ENCODE results near the gene ALDH16A1.
"Not testable (repeated sequence)": the region's sequence is repeated elsewhere in the genome, so short reads cannot be mapped to it uniquely, and the experiment has no call there.

ALDH16A1 gene

DNA sequence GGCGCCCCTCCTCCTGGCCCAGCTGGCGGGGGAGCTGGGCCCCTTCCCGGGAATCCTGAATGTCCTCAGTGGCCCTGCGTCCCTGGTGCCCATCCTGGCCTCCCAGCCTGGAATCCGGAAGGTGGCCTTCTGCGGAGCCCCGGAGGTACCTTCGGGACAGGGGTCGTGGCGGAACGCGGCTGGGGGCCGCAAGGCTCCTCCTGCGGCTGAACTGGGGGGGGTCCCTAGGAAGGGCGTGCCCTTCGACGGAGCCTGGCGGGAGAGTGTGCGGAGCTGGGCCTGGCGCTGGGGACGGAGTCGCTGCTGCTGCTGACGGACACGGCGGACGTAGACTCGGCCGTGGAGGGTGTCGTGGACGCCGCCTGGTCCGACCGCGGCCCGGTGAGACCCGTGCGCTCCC lies 8.6 kb downstream of the ALDH16A1 start:
- H3K4me1 Mint-ChIP-seq: peaks cover 7% of the 10 kb centered on the region
- H3K27me3 Mint-ChIP-seq: no peaks in the 10 kb centered on the region
- H3K4me3 Mint-ChIP-seq: no peak overlapping the region
- peaks cover 39% of the 10 kb centered on the region for H3K36me3 Mint-ChIP-seq
- peak; percentile 41 for ATAC-seq
- H3K27ac Mint-ChIP-seq: no peak overlapping the region
- no peaks in the 10 kb centered on the region for H3K9me3 Mint-ChIP-seq

DNA sequence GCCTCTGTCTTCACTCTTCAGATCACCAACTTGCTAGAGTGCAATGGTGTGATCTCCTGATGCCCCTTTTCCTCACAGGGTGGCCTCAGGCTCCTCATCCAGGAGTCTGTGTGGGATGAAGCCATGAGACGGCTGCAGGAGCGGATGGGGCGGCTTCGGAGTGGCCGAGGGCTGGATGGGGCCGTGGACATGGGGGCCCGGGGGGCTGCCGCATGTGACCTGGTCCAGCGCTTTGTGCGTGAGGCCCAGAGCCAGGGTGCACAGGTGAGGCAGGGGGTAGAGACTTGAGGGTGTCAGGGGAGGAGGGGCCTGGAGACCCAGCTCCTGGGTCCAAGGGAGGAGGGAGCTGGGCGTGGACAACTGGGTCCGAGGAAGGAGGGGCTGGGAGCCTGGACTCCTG lies 9.5 kb downstream of the ALDH16A1 start:
- Mint-ChIP-seq H3K9me3 (no peaks in the 10 kb centered on the region), H3K27ac (no peak overlapping the region), H3K4me3 (no peak overlapping the region), H3K27me3 (no peaks in the 10 kb centered on the region), H3K36me3 (peaks cover 32% of the 10 kb centered on the region), H3K4me1 (no peaks in the 10 kb centered on the region)
- no peak for ATAC-seq

DNA sequence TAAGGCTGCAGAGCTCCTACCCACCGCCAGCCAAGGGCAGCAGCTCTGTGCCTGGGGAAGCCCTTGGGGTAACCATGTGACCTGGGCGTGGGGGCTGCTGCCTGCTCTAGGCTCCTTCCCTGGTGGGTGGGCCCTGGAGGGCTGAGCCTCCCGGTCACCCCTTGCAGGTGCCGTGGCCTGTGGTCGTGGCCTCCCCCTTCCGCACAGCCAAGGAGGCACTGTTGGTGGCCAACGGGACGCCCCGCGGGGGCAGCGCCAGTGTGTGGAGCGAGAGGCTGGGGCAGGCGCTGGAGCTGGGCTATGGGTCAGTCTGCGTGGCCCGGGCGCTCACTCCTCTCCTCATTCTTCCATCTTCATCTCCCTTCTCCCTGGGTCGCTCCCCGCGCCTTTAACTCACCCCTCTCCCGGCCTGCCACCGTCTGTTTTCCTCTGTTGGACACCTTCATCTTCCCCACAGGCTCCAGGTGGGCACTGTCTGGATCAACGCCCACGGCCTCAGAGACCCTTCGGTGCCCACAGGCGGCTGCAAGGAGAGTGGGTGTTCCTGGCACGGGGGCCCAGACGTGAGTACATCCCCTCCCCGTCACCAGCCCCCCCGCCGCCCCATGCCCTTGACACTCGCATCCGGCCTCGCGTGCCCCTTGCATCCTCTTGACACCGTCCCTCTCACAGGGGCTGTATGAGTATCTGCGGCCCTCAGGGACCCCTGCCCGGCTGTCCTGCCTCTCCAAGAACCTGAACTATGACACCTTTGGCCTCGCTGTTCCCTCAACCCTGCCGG lies 11.1 kb downstream of the ALDH16A1 start:
- H3K36me3 Mint-ChIP-seq: peaks cover 39% of the 10 kb centered on the region
- ATAC-seq: no peak
- peaks cover 7% of the 10 kb centered on the region for H3K4me1 Mint-ChIP-seq
- no peaks in the 10 kb centered on the region for H3K27me3 Mint-ChIP-seq
- no peaks in the 10 kb centered on the region for H3K9me3 Mint-ChIP-seq
- peak overlapping the region; percentile 71 for H3K27ac Mint-ChIP-seq
- H3K4me3 Mint-ChIP-seq: no peak overlapping the region

DNA sequence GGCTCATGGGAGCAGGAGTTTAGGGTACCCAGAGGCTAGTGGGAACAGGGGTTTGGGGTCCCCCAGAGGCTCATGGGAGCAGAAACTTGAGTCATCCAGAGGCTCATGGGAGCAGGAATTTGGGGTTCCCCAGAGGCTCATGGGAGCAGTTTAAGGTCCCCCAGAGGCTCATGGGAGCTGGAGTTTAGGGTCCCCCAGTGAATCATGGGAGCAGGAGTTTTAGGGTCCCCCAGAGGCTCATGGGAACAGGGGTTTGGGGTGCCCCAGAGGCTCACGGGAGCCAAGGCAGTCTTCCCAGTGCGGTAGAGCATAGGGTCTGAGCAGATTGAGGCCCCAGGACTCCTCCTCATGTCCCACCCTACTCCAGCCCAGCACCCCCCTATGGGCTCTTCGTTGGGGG lies 12.3 kb downstream of the ALDH16A1 start:
- ATAC-seq: no peak
- Mint-ChIP-seq H3K27ac (peak overlapping the region; percentile 71), H3K4me1 (peaks cover 18% of the 10 kb centered on the region), H3K36me3 (peaks cover 34% of the 10 kb centered on the region), H3K27me3 (no peaks in the 10 kb centered on the region), H3K4me3 (no peak overlapping the region), H3K9me3 (no peaks in the 10 kb centered on the region)

DNA sequence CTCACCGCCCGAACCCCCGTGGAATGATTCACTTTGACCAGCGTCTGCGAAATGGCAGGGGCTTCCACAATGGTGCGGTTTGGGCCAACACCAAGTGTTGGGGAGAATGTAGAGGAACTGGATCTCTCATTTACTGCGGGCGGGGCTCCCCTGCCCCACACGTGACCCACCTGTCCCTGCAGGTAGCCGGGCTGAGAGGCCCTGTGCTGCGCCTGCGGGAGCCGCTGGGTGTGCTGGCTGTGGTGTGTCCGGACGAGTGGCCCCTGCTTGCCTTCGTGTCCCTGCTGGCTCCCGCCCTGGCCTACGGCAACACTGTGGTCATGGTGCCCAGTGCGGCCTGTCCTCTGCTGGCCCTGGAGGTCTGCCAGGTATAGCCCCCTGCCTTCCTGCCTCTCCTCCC lies 15.2 kb downstream of the ALDH16A1 start:
- no peak for ATAC-seq
- H3K4me3 Mint-ChIP-seq: no peak overlapping the region
- peak overlapping the region; percentile 86 for H3K27ac Mint-ChIP-seq
- peaks cover 36% of the 10 kb centered on the region for H3K4me1 Mint-ChIP-seq
- no peaks in the 10 kb centered on the region for H3K27me3 Mint-ChIP-seq
- H3K36me3 Mint-ChIP-seq: peaks cover 29% of the 10 kb centered on the region
- H3K9me3 Mint-ChIP-seq: no peaks in the 10 kb centered on the region

DNA sequence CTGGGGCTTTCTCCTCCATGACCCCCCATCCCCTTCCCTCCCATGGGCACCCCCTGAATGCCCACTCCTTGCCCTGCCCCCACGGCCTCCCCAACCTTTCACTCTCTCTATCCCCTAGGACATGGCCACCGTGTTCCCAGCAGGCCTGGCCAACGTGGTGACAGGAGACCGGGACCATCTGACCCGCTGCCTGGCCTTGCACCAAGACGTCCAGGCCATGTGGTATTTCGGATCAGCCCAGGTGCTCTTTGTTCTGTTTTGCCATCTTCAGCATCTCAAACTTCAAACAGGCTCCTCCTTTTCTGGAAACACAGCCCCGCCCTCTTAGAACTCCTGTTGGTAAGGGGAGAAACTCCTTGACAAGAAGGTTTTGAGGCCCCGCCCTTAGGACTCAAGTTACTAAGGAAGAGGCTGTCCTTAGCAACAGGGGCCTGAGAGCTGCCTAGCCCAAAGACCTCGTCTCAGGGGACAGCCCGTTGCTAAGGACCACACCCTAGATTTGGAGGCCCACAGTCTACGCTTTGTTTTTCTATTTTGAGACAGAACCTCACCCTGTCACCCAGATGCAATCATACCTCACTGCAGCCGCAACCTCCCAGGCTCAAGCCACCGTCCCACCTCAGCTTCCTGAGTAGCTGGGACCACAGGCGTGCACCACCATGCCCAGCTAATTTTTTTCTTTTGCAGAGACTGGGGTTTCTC lies 15.9 kb downstream of the ALDH16A1 start:
- no peaks in the 10 kb centered on the region for H3K9me3 Mint-ChIP-seq
- peaks cover 42% of the 10 kb centered on the region for H3K4me1 Mint-ChIP-seq

DNA sequence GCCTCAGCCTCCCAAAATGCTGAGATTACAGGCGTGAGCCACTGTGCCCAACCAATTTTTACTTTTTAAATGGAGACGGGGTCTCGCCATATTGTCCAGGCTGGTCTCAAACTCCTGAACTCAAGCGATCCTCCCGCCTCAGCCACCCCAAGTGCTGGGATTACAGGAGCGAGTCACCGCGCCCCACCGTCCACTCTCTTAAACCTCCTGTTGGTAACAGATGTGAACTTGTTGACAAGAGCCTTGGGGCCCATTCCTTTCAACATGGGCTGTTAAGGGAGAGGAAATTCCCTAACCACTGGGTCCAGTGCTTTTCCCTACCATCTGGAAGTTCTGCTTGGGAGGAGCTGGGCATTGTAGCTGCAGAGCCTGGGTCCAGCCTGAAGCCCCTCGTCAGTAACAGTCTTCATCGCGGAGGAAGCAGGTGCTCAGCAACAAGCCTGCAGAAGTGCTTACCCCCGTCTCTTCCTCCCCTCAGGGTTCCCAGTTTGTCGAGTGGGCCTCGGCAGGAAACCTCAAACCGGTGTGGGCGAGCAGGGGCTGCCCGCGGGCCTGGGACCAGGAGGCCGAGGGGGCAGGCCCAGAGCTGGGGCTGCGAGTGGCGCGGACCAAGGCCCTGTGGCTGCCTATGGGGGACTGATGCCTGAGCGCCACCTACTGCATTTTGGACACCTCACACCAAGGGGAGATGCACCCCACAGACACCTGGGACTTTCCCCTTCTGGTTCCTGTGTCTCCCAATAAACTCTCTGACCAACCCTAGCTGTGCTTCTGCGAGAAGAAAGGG lies 17.0 kb downstream of the ALDH16A1 start:
- H3K9me3 Mint-ChIP-seq: no peaks in the 10 kb centered on the region
- peaks cover 17% of the 10 kb centered on the region for H3K36me3 Mint-ChIP-seq
- no peaks in the 10 kb centered on the region for H3K27me3 Mint-ChIP-seq
- H3K4me1 Mint-ChIP-seq: peaks cover 54% of the 10 kb centered on the region
- peak overlapping the region; percentile 53 for H3K4me3 Mint-ChIP-seq
- peak; percentile 88 for ATAC-seq
- peak overlapping the region; percentile 86 for H3K27ac Mint-ChIP-seq

More for the DNA sequence above, 15.9 kb downstream of the ALDH16A1 start:
- Mint-ChIP-seq H3K27me3 (no peaks in the 10 kb centered on the region), H3K4me3 (peak overlapping the region; percentile 51), H3K27ac (peak overlapping the region; percentile 86), H3K36me3 (peaks cover 29% of the 10 kb centered on the region)
- ATAC-seq: peak; percentile 87

DNA sequence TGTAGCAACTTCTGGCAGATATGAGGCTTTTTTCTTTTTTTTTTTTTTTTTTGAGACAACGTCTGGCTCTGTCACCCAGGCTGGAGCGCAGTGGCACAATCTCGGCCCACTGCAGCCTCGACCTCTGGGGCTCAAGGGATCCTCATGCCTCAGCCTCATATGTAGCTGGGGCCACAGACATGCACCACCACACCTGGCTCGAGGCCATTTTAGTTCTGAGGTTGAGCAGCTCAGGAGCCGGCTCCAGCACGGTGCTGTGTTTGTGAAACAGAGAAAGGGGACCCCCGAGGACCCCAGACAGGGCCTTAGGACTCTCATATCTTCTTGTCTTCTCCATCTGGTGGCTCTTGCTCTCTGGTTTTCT lies 17.6 kb downstream of the ALDH16A1 start:
- no peak for ATAC-seq
- Mint-ChIP-seq H3K27ac (peak overlapping the region; percentile 86), H3K9me3 (no peaks in the 10 kb centered on the region), H3K36me3 (peaks cover 12% of the 10 kb centered on the region), H3K4me1 (peaks cover 59% of the 10 kb centered on the region), H3K27me3 (no peaks in the 10 kb centered on the region), H3K4me3 (peak overlapping the region; percentile 53)

DNA sequence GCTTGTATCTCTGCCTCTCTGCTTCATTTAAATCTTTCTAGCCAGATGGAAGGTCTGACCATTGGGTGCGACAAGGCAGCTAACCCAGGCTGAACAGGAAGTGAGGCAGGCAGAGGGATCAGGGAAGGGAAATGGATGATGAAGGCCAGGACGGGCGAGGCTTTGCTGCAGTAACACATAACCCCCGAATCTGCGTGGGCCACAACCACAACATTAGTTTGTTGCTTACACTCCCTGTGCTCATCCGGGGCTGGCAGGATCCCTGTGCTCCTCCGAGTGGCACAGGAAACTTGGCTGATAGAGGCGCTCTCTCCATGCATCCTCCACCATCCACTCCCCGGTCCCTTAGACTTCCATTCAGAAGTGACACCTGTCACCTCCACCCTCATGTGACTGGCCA lies 19.9 kb downstream of the ALDH16A1 start:
- peak overlapping the region; percentile 88 for H3K4me3 Mint-ChIP-seq
- H3K27ac Mint-ChIP-seq: peak overlapping the region; percentile 96
- H3K9me3 Mint-ChIP-seq: no peaks in the 10 kb centered on the region
- no peak for ATAC-seq
- H3K27me3 Mint-ChIP-seq: no peaks in the 10 kb centered on the region
- peaks cover 13% of the 10 kb centered on the region for H3K36me3 Mint-ChIP-seq
- peaks cover 70% of the 10 kb centered on the region for H3K4me1 Mint-ChIP-seq

DNA sequence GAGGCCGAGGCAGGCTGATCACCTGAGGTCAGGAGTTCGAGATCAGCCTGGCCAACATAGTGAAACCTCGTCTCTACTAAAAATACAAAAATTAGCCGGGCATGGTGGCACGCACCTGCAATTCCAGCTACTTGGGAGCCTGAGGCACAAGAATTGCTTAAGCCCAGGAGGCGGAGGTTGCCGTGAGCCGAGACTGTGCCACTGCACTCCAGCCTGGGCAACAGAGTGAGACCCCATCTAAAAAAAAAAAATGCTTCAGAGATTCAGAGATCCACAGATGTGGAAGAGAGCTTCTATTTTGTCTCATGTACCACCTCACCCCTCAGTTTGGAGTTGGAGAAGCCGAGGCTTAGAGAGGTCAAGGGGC lies 20.5 kb downstream of the ALDH16A1 start:
- peak overlapping the region; percentile 88 for H3K4me3 Mint-ChIP-seq
- not testable (repeated sequence) for H3K9me3 Mint-ChIP-seq, H3K27me3 Mint-ChIP-seq, ATAC-seq
- peaks cover 12% of the 10 kb centered on the region for H3K36me3 Mint-ChIP-seq
- H3K4me1 Mint-ChIP-seq: peaks cover 69% of the 10 kb centered on the region
- peak overlapping the region; percentile 96 for H3K27ac Mint-ChIP-seq

DNA sequence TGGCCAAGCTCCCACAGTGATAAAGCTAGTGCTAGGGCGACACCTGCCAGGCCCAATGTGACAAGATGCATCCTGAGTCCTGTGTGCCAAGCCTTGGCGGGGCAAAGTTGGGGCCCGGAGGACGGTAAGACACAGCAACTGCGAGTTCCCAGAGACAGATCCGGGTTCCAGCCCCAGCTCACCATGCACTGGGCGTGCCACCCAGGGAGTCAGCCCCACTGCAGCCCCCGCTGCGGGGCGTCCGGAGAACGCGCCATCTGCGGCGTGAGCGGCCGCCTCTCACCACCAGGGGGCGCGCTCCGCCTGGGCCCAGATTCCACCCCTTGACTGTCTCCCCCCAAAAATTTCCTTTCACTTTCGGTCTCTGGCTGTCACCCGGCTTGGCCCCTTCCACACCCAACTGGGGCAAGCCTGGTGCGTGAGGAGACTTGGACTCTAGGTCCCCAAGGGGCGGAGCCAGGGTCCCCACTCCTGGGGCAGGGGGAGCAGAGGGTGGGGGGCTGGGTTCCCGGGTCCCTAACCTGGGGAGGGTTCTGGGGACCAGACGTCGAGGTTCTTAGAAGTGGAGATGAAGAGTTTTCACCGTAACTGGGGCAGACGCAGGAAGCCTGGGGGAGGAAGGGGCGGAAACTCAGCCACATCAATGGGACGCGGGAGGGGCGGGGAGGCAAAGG lies 21.0 kb downstream of the ALDH16A1 start, which contains the start of gene FLT3LG:
TSS of gene FLT3LG (plus strand) at position 348 of the 674 bp plus-strand sequence. CDS start 425 bp downstream, outside the sequence.
- ATAC-seq: peak; percentile 77
- Mint-ChIP-seq H3K9me3 (no peaks in the 10 kb centered on the region), H3K27me3 (no peaks in the 10 kb centered on the region), H3K4me1 (peaks cover 64% of the 10 kb centered on the region), H3K36me3 (peaks cover 7% of the 10 kb centered on the region), H3K27ac (peak within 1 kb of the TSS; percentile 96), H3K4me3 (peak within 1 kb of the TSS; percentile 88)

DNA sequence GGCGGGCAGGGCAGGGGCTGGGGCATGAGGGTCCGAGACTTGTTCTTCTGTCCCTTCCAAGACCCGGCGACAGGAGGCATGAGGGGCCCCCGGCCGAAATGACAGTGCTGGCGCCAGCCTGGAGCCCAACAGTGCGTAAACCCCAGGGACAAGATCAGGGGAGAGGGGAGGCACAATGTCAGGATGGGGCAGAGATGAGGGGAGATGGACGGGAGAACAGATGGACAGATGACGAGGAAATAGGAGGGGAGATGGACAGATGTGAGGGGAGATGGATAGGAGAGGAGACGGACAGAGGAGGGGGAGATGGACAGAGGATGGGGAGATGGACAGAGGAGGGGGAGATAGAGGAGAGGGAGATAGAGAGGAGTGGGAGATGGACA lies 21.5 kb downstream of the ALDH16A1 start:
- Mint-ChIP-seq H3K36me3 (peaks cover 6% of the 10 kb centered on the region), H3K27ac (peak overlapping the region; percentile 96), H3K27me3 (no peaks in the 10 kb centered on the region), H3K9me3 (no peaks in the 10 kb centered on the region), H3K4me3 (peak overlapping the region; percentile 88), H3K4me1 (peaks cover 59% of the 10 kb centered on the region)
- no peak for ATAC-seq

DNA sequence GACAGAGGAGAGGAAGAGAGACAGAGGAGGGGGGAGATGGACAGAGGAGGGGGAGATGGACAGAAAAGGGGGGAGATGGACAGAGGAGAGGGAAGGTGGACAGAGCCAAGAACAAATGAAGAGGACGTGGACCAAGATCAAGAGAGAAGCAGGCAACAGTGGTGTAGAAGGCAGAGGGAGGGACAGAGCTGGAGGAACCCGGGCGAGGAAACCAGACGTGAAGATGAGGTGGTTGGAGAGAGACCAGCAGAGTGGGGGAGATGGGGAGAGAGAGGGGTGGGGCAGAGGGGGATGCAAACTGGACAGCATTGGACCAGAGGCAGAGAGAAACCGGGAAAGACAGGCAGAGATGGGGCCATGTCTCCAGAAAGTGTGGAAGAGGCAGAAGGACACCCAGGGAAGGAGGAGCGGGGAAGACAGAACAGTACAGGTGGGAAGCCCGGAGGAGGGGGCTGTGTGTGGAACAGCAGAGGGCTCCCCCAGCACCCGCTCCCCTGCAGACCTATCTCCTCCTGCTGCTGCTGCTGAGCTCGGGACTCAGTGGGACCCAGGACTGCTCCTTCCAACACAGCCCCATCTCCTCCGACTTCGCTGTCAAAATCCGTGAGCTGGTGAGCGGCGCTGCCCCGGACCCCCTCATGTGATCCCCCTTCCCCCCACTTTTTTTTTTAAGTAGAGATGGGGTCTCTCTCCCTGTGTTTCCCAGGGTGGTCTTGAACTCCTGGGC lies 22.3 kb downstream of the ALDH16A1 start:
- H3K36me3 Mint-ChIP-seq: peaks cover 6% of the 10 kb centered on the region
- peak overlapping the region; percentile 88 for H3K4me3 Mint-ChIP-seq
- ATAC-seq: no peak
- H3K4me1 Mint-ChIP-seq: peaks cover 52% of the 10 kb centered on the region
- H3K27ac Mint-ChIP-seq: peak overlapping the region; percentile 96
- H3K27me3 Mint-ChIP-seq: no peaks in the 10 kb centered on the region
- no peaks in the 10 kb centered on the region for H3K9me3 Mint-ChIP-seq

Measured in stimulated activated memory B cell treated with anti-CD40 and anti-IgM and Interleukin-4, amounts not matched to agents 10 μg/mL and 1 μg/mL and 100 μg/mL, for 72 hours (primary cell).